Right atrium auricular region (tissue), 2 donors: Measurements from ENCODE around the gene P2RY6. TPM values are rescaled to one million over a fixed set of nuclear protein-coding genes. Genes with fewer than 3 reads are reported as not detected.

Experiments
- DNase-seq: peaks from one replicate; pipeline ENCODE4 v3.0.0-alpha.2; 2019; ENCODE audit warnings: low spot score
- H3K27ac ChIP-seq, 2 donors: fragments of 200-600 bp; sonication (generic); 1 replicate in 1 of 2; 2 replicates in 1 of 2; pipeline ENCODE4 v1.5.1; 2016 to 2019
- H3K27me3 ChIP-seq, 2 donors: fragments of 200-600 bp; sonication (generic); one replicate each; pipeline versions ENCODE4 v1.5.1 to v1.6.0; 2017 to 2019
- H3K36me3 ChIP-seq: fragments of 200-600 bp; sonication (generic); one replicate; pipeline ENCODE4 v1.5.1; 2016
- H3K4me1 ChIP-seq, 2 donors: fragments of 200-600 bp; sonication (generic); one replicate each; pipeline versions ENCODE4 v1.5.1 to v1.6.0; 2017 to 2019
- H3K4me3 ChIP-seq, 2 donors: fragments of 200-600 bp; sonication (generic); 1 replicate in 1 of 2; 2 replicates in 1 of 2; pipeline ENCODE4 v1.5.1; 2017 to 2019; ENCODE audit warnings: mild to moderate bottlenecking in 1 of 2, moderate library complexity in 1 of 2
- H3K9me3 ChIP-seq, 2 donors: fragments of 200-600 bp; sonication (generic); one replicate each; pipeline ENCODE4 v1.5.1; 2019
- CTCF ChIP-seq, 2 donors: fragments of 200-600 bp; sonication (generic); IDR thresholded peaks; one replicate each; pipeline ENCODE4 v1.5.1; 2019; ENCODE audit warnings: antibody characterized with exemption in 2 of 2
- total RNA-seq, 2 donors: library from RNA; depleted of rRNA; stranded (reverse); fragments of >200 nt; gene quantifications; one replicate each; pipeline ENCODE4 v1.1.0, GENCODE V29; 2016

The P2RY6 gene
- total RNA-seq, 2 donors from 2014 or later = 0.19 to 1.9 TPM

GRCh38 chr11:73324116-73324515 lies 52.0 kb downstream of the P2RY6 start:
- Histone ChIP-seq H3K4me1 (peaks cover 0 to 93% of the 10 kb centered on the region in 2 donors), H3K27ac (peak overlapping the region; percentile 77 to 78), H3K4me3 (no peak overlapping the region), H3K36me3 (no peaks in the 10 kb centered on the region), H3K27me3 (no peaks in the 10 kb centered on the region), H3K9me3 (no peaks in the 10 kb centered on the region)
- no peak for TF ChIP-seq CTCF (IDR thresholded peaks at IDR 0.05)
- no peak for DNase-seq

GRCh38 chr11:73324665-73325035 lies 52.5 kb downstream of the P2RY6 start:
- DNase-seq = no peak
- TF ChIP-seq CTCF (IDR thresholded peaks at IDR 0.05) = no peak
- Histone ChIP-seq H3K36me3 (no peaks in the 10 kb centered on the region), H3K27me3 (no peaks in the 10 kb centered on the region), H3K4me3 (no peak overlapping the region), H3K27ac (peak overlapping the region; percentile 77 to 78), H3K9me3 (no peaks in the 10 kb centered on the region), H3K4me1 (peaks cover 0 to 87% of the 10 kb centered on the region in 2 donors)

- no peak for TF ChIP-seq CTCF (IDR thresholded peaks at IDR 0.05)
- Histone ChIP-seq H3K27ac (peak overlapping the region; percentile 77 to 78), H3K4me3 (no peak overlapping the region), H3K27me3 (no peaks in the 10 kb centered on the region), H3K36me3 (no peaks in the 10 kb centered on the region), H3K4me1 (peaks cover 0 to 83% of the 10 kb centered on the region in 2 donors), H3K9me3 (no peaks in the 10 kb centered on the region)
- DNase-seq = no peak
Observed at GRCh38 chr11:73325036-73325981, 53.2 kb downstream of the P2RY6 start.

- no peaks in the 10 kb centered on the region for H3K36me3 ChIP-seq
- DNase-seq = no peak
Observed at GRCh38 chr11:73326929-73327811, 55.0 kb downstream of the P2RY6 start.

More at GRCh38 chr11:73326929-73327811, 55.0 kb downstream of the P2RY6 start:
- H3K4me1 ChIP-seq = peaks cover 0 to 83% of the 10 kb centered on the region in 2 donors
- peak overlapping the region; percentile 37 to 78 for H3K27ac ChIP-seq
- TF ChIP-seq CTCF (IDR thresholded peaks at IDR 0.05) = no peak
- no peaks in the 10 kb centered on the region for H3K27me3 ChIP-seq
- H3K9me3 ChIP-seq = no peaks in the 10 kb centered on the region
- H3K4me3 ChIP-seq = no peak overlapping the region
